ENCODE measurements around the gene RNF167. TPM values are rescaled to one million over a fixed set of nuclear protein-coding genes. Genes with fewer than 3 reads are reported as not detected.
A peak's percentile ranks its signal among the peaks of the same experiment; 100 is the strongest.

Gene RNF167
- total RNA-seq, 1 donor from 2014 or later, result 97.5 TPM

- Histone ChIP-seq H3K36me3 (peaks cover 16% of the 10 kb centered on the region), H3K4me1 (peaks cover 35% of the 10 kb centered on the region), H3K27me3 (ENCODE audit: low read depth) (no peaks in the 10 kb centered on the region), H3K4me3 (peak overlapping the region; percentile 99), H3K9me3 (no peaks in the 10 kb centered on the region), H3K27ac (peak overlapping the region; percentile 98)
- peak; percentile 80 for DNase-seq
- ATAC-seq, result no peak
- TF ChIP-seq CTCF (IDR thresholded peaks at IDR 0.05), result no peak
- intact Hi-C loops (cut with DNase I), result no loop called here
These were observed 10.1 kb downstream of the RNF167 start for GRCh38 chr17:4950075-4950745.

GRCh38 chr17:4950746-4951204, 10.7 kb downstream of the RNF167 start, which contains the start of gene ENO3:
ENO3 (plus strand) TSS chr17:4951119; CDS start chr17:4951830, 711 bp downstream.
- Histone ChIP-seq H3K4me3 (peak within 1 kb of the TSS; percentile 99), H3K27me3 (ENCODE audit: low read depth) (no peaks in the 10 kb centered on the region), H3K9me3 (no peaks in the 10 kb centered on the region), H3K36me3 (peaks cover 10% of the 10 kb centered on the region), H3K4me1 (peaks cover 29% of the 10 kb centered on the region), H3K27ac (peak within 1 kb of the TSS; percentile 98)
- ATAC-seq (no peak), DNase-seq (no peak)
- TF ChIP-seq CTCF (IDR thresholded peaks at IDR 0.05), result no peak
- intact Hi-C loops (cut with DNase I), result no loop called here

GRCh38 chr17:4951486-4951885, 11.4 kb downstream of the RNF167 start:
- intact Hi-C loops (cut with DNase I), result no loop called here
- peaks cover 22% of the 10 kb centered on the region for H3K4me1 ChIP-seq
- no peaks in the 10 kb centered on the region for H3K27me3 ChIP-seq (ENCODE audit: low read depth)
- TF ChIP-seq CTCF (IDR thresholded peaks at IDR 0.05), result no peak
- no peaks in the 10 kb centered on the region for H3K9me3 ChIP-seq
- DNase-seq (no peak), ATAC-seq (no peak)
- peaks cover 3% of the 10 kb centered on the region for H3K36me3 ChIP-seq
- H3K27ac ChIP-seq, result no peak overlapping the region
- no peak overlapping the region for H3K4me3 ChIP-seq

GRCh38 chr17:4953451-4953961, 13.4 kb downstream of the RNF167 start:
- H3K4me1 ChIP-seq, result peaks cover 18% of the 10 kb centered on the region
- H3K27me3 ChIP-seq (ENCODE audit: low read depth), result no peaks in the 10 kb centered on the region
- DNase-seq, result no peak
- no peak for TF ChIP-seq CTCF (IDR thresholded peaks at IDR 0.05)
- no peak for ATAC-seq
- no peak overlapping the region for H3K4me3 ChIP-seq
- peaks cover 10% of the 10 kb centered on the region for H3K36me3 ChIP-seq
- H3K27ac ChIP-seq, result no peak overlapping the region
- intact Hi-C loops (cut with DNase I), result no loop called here
- H3K9me3 ChIP-seq, result no peaks in the 10 kb centered on the region

- no peak overlapping the region for H3K4me3 ChIP-seq
- peaks cover 18% of the 10 kb centered on the region for H3K4me1 ChIP-seq
- TF ChIP-seq CTCF (IDR thresholded peaks at IDR 0.05), result no peak
- H3K27ac ChIP-seq, result no peak overlapping the region
- intact Hi-C loops (cut with DNase I), result no loop called here
- no peaks in the 10 kb centered on the region for H3K9me3 ChIP-seq
- no peak for ATAC-seq
- peaks cover 24% of the 10 kb centered on the region for H3K36me3 ChIP-seq
- DNase-seq, result no peak
- no peaks in the 10 kb centered on the region for H3K27me3 ChIP-seq (ENCODE audit: low read depth)
These were observed 15.0 kb downstream of the RNF167 start for GRCh38 chr17:4955091-4955490.
